HepG2 (cell line): ENCODE measurements around the gene ARHGEF1. TPM values are rescaled to one million over a fixed set of nuclear protein-coding genes. Genes with fewer than 3 reads are reported as not detected.

Source experiments
- EHMT2 ChIP-seq: fragments of 200-600 bp; sonication (generic); IDR thresholded peaks from 2 replicates; pipeline ENCODE4 v1.7.0; 2017; ENCODE audit warnings: antibody characterized with exemption, low read depth, low read length, borderline replicate concordance
- GPBP1L1 ChIP-seq: sonication (generic); formaldehyde crosslinking; IDR thresholded peaks from 2 replicates; pipeline ENCODE4 v1.5.0; 2020; ENCODE audit warnings: mild to moderate bottlenecking, missing genetic modification reagents
- HMG20A ChIP-seq: IDR thresholded peaks from 2 replicates; pipeline ENCODE4 v1.6.1; 2016; ENCODE audit warnings: borderline replicate concordance
- HOXA7 ChIP-seq: sonication (generic); formaldehyde crosslinking; IDR thresholded peaks from 2 replicates; pipeline ENCODE4 v1.8.1; 2022; ENCODE audit warnings: mild to moderate bottlenecking, missing genetic modification reagents, moderate library complexity
- IRF2 ChIP-seq: IDR thresholded peaks from 2 replicates; pipeline ENCODE4 v1.6.1; 2018; ENCODE audit warnings: missing genetic modification reagents, missing compliant biosample characterization
- KDM3A ChIP-seq: IDR thresholded peaks from 2 replicates; pipeline ENCODE4 v1.6.1; 2018; ENCODE audit warnings: low read depth, missing compliant biosample characterization
- PHF20 ChIP-seq: sonication (generic); formaldehyde crosslinking; IDR thresholded peaks from 2 replicates; pipeline ENCODE4 v1.5.0; 2020; ENCODE audit warnings: mild to moderate bottlenecking, missing genetic modification reagents
- RAD21 ChIP-seq: fragments of 450-650 bp; formaldehyde crosslinking; IDR thresholded peaks from 2 replicates; pipeline ENCODE4 v1.5.0; 2020; ENCODE audit warnings: mild to moderate bottlenecking
- RAD51 ChIP-seq: fragments of 450-650 bp; IDR thresholded peaks from 2 replicates; pipeline ENCODE4 v1.6.1; 2016; ENCODE audit warnings: borderline replicate concordance
- RBAK ChIP-seq: sonication (generic); formaldehyde crosslinking; IDR thresholded peaks from 2 replicates; pipeline ENCODE4 v1.5.1; 2020; ENCODE audit warnings: mild to moderate bottlenecking, missing genetic modification reagents
- RELA ChIP-seq: sonication (generic); formaldehyde crosslinking; IDR thresholded peaks from 2 replicates; pipeline ENCODE4 v1.4.0; 2020; ENCODE audit warnings: missing genetic modification reagents
- ZNF274 ChIP-seq: sonication (generic); formaldehyde crosslinking; IDR thresholded peaks from 2 replicates; pipeline ENCODE4 v1.5.1; 2020; ENCODE audit warnings: mild to moderate bottlenecking, missing genetic modification reagents
- ZNF431 ChIP-seq: sonication (generic); formaldehyde crosslinking; IDR thresholded peaks from 2 replicates; pipeline ENCODE4 v1.9.0; 2022; ENCODE audit warnings: missing genetic modification reagents, low read depth, mild to moderate bottlenecking, borderline replicate concordance
- ZNF607 ChIP-seq: sonication (generic); formaldehyde crosslinking; IDR thresholded peaks from 2 replicates; pipeline ENCODE4 v1.5.1; 2020; ENCODE audit warnings: missing genetic modification reagents, mild to moderate bottlenecking, borderline replicate concordance
- ZNF619 ChIP-seq: sonication (generic); formaldehyde crosslinking; IDR thresholded peaks from 2 replicates; pipeline ENCODE4 v1.4.0; 2020; ENCODE audit warnings: mild to moderate bottlenecking, missing genetic modification reagents
- ZNF672 ChIP-seq: sonication (generic); formaldehyde crosslinking; IDR thresholded peaks from 2 replicates; pipeline ENCODE4 v1.8.1; 2022; ENCODE audit warnings: missing genetic modification reagents
- ZNF674 ChIP-seq: sonication (generic); formaldehyde crosslinking; IDR thresholded peaks from 2 replicates; pipeline ENCODE4 v1.5.0; 2020; ENCODE audit warnings: low read depth, mild to moderate bottlenecking, missing genetic modification reagents
- ZNF816 ChIP-seq: sonication (generic); formaldehyde crosslinking; IDR thresholded peaks from 2 replicates; pipeline ENCODE4 v1.8.0; 2022; ENCODE audit warnings: missing genetic modification reagents, mild to moderate bottlenecking, borderline replicate concordance
- polyA plus RNA-seq, 8 experiments: library from polyadenylated mRNA; depleted of rRNA in 3 of 8; stranded (reverse) in 7 of 8; unstranded in 1 of 8; fragments of >200 nt; fragmentation: Illumina TruSeq in 4 of 8; extraction: Trizol in 4 of 8; gene quantifications; 2 replicates each; pipeline versions ENCODE4 v1.2.1 to v1.2.3, GENCODE V29; 2011 to 2016; ENCODE audit warnings: low read depth in 4 of 8, missing spikeins in 1 of 8, mixed read lengths in 1 of 8; ENCODE audit not compliant: insufficient read depth in 1 of 8
- total RNA-seq, 5 experiments: library from RNA; depleted of rRNA; stranded (reverse); fragments of >200 nt; fragmentation: Illumina TruSeq; extraction: Trizol; gene quantifications; 2 replicates each; pipeline ENCODE4 v1.2.3, GENCODE V29; 2016; ENCODE audit warnings: low read depth in 1 of 5
- TF ChIP-seq, protein P1 (sequence below): sonication (generic); formaldehyde crosslinking; IDR thresholded peaks from 2 replicates; pipeline ENCODE4 v1.8.1; 2022; ENCODE audit warnings: mild to moderate bottlenecking, missing genetic modification reagents
- TF ChIP-seq, protein P2 (sequence below): sonication (generic); formaldehyde crosslinking; IDR thresholded peaks from 2 replicates; pipeline ENCODE4 v1.5.0; 2020; ENCODE audit warnings: mild to moderate bottlenecking, missing genetic modification reagents, borderline replicate concordance
- TF ChIP-seq, protein P3 (sequence below): sonication (generic); formaldehyde crosslinking; conservative IDR thresholded peaks from 2 replicates; pipeline ENCODE4 v1.8.0; 2022; ENCODE audit warnings: mild to moderate bottlenecking, moderate library complexity, missing genetic modification reagents

The ARHGEF1 gene
- total and polyA plus RNA-seq, 2 of the 13 experiments (the other 11 are each of a cell fraction or from before 2014, with no cell fraction given): 33.7 to 34.7 TPM

DNA sequence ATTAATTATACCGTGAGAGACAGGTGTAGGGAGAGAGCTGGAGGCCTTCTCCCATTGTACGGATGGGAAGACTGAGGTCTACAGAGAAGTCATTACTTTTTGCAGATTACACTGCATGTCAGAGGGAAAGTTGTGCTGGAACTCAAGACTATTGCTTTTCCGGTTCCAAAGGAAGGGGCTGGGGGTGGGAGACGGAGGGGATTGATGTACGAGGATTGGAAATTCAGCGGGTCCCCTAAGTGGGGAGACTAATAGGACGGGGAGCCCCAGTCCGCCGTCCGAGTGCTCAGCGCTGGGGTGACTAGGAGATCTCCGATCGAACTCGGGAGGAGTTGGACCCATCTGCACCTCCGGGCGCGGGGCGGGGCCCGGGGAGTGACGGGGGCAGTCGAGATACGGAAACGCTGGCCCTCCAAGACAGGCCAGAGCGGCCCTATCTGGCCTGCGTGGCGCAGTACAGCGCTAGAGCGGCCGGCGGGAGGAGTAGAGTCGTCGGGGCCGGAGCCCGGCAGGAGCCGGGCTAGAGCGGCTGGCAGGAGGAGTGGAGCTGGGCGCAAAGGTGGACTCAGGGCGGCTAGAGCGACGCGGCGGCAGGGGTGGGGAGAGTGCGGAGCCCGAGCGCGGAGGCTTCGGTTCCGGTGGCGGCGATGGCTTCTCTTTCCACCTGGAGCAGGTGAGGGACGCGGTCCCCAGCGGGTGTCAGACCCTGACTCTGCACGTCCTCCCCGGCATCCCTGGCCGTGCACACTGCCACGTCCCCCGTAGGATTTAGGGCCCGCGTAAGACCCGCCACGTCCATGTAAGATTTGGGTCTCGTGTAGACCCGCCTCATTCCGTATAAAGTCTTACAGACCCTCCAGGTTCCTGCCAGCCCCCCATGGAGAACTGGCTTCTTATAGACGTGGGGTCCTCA lies 1.1 kb downstream of the ARHGEF1 start (continued):
- TF ChIP-seq PHF20 (CRISPR knock-in tag) (peak; percentile 94), IRF2 (peak; percentile 90; the same call in 1 of the 2 replicates), ZNF816 (CRISPR knock-in tag) (no peak), HMG20A (CRISPR knock-in tag) (no peak), ZNF431 (no peak; the same call in 1 of the 2 replicates), HOXA7 (CRISPR knock-in tag) (no peak), EHMT2 (no peak; the same call in 1 of the 2 replicates), RAD51 (no peak), KDM3A (peak; percentile 88; the same call in 1 of the 2 replicates), RAD21 (CRISPR knock-in tag) (no peak; the same call in none of the 2 replicates), ZNF619 (CRISPR knock-in tag) (peak; percentile 83; the same call in 1 of the 2 replicates), RELA (CRISPR knock-in tag) (no peak), ZNF674 (CRISPR knock-in tag) (no peak), GPBP1L1 (no peak), ZNF672 (no peak), ZNF607 (CRISPR knock-in tag) (no peak; the same call in 1 of the 2 replicates), RBAK (CRISPR knock-in tag) (no peak), ZNF274 (CRISPR knock-in tag) (no peak; the same call in 1 of the 2 replicates)
- TF ChIP-seq, protein P1, sequence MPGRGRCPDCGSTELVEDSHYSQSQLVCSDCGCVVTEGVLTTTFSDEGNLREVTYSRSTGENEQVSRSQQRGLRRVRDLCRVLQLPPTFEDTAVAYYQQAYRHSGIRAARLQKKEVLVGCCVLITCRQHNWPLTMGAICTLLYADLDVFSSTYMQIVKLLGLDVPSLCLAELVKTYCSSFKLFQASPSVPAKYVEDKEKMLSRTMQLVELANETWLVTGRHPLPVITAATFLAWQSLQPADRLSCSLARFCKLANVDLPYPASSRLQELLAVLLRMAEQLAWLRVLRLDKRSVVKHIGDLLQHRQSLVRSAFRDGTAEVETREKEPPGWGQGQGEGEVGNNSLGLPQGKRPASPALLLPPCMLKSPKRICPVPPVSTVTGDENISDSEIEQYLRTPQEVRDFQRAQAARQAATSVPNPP (CRISPR knock-in tag): no peak
- TF ChIP-seq, protein P2, sequence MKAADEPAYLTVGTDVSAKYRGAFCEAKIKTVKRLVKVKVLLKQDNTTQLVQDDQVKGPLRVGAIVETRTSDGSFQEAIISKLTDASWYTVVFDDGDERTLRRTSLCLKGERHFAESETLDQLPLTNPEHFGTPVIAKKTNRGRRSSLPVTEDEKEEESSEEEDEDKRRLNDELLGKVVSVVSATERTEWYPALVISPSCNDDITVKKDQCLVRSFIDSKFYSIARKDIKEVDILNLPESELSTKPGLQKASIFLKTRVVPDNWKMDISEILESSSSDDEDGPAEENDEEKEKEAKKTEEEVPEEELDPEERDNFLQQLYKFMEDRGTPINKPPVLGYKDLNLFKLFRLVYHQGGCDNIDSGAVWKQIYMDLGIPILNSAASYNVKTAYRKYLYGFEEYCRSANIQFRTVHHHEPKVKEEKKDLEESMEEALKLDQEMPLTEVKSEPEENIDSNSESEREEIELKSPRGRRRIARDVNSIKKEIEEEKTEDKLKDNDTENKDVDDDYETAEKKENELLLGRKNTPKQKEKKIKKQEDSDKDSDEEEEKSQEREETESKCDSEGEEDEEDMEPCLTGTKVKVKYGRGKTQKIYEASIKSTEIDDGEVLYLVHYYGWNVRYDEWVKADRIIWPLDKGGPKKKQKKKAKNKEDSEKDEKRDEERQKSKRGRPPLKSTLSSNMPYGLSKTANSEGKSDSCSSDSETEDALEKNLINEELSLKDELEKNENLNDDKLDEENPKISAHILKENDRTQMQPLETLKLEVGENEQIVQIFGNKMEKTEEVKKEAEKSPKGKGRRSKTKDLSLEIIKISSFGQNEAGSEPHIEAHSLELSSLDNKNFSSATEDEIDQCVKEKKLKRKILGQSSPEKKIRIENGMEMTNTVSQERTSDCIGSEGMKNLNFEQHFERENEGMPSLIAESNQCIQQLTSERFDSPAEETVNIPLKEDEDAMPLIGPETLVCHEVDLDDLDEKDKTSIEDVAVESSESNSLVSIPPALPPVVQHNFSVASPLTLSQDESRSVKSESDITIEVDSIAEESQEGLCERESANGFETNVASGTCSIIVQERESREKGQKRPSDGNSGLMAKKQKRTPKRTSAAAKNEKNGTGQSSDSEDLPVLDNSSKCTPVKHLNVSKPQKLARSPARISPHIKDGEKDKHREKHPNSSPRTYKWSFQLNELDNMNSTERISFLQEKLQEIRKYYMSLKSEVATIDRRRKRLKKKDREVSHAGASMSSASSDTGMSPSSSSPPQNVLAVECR (CRISPR knock-in tag): peak; percentile 95; the same call in 1 of the 2 replicates
- TF ChIP-seq, protein P3, sequence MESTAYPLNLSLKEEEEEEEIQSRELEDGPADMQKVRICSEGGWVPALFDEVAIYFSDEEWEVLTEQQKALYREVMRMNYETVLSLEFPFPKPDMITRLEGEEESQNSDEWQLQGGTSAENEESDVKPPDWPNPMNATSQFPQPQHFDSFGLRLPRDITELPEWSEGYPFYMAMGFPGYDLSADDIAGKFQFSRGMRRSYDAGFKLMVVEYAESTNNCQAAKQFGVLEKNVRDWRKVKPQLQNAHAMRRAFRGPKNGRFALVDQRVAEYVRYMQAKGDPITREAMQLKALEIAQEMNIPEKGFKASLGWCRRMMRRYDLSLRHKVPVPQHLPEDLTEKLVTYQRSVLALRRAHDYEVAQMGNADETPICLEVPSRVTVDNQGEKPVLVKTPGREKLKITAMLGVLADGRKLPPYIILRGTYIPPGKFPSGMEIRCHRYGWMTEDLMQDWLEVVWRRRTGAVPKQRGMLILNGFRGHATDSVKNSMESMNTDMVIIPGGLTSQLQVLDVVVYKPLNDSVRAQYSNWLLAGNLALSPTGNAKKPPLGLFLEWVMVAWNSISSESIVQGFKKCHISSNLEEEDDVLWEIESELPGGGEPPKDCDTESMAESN (CRISPR knock-in tag): peak; percentile 93
